Sigmoid colon (tissue), 7 donors: ENCODE measurements around the gene CSF2. TPM values are rescaled to one million over a fixed set of nuclear protein-coding genes. Genes with fewer than 3 reads are reported as not detected.

Experiments
- DNase-seq: peaks from one replicate; pipeline ENCODE4 v3.0.0-alpha.2; 2019
- H3K27ac ChIP-seq, 4 donors: fragments of 200-600 bp; sonication (generic); one replicate each; pipeline ENCODE4 v1.5.1; 2016 to 2019; ENCODE audit warnings: mild to moderate bottlenecking in 1 of 4
- H3K27me3 ChIP-seq, 3 donors: fragments of 200-600 bp; sonication (generic); one replicate each; pipeline ENCODE4 v1.5.1; 2019; ENCODE audit warnings: mild to moderate bottlenecking in 1 of 3
- H3K36me3 ChIP-seq, 4 donors: fragments of 200-600 bp; sonication (generic); one replicate each; pipeline ENCODE4 v1.5.1; 2016 to 2019
- H3K4me1 ChIP-seq, 4 donors: fragments of 200-600 bp; sonication (generic); one replicate each; pipeline ENCODE4 v1.5.1; 2017 to 2019
- H3K4me3 ChIP-seq, 4 donors: fragments of 200-600 bp; sonication (generic); one replicate each; pipeline ENCODE4 v1.5.1; 2017 to 2019; ENCODE audit warnings: mild to moderate bottlenecking in 2 of 4, moderate library complexity in 1 of 4
- H3K9me3 ChIP-seq, 4 donors: fragments of 200-600 bp in 3 of 4; sonication (generic) in 3 of 4; one replicate each; pipeline versions ENCODE4 v1.5.1 to v1.6.1; 2013 to 2019
- EP300 ChIP-seq, 4 donors: sonication (generic); formaldehyde crosslinking; IDR thresholded peaks; one replicate each; pipeline ENCODE4 v1.6.1; 2017; ENCODE audit warnings: antibody characterized with exemption in 4 of 4
- POLR2A ChIP-seq, 2 donors: fragments of 450-650 bp; IDR thresholded peaks; one replicate each; pipeline ENCODE4 v1.6.1; 2016; ENCODE audit warnings: antibody characterized with exemption in 2 of 2, mild to moderate bottlenecking in 2 of 2, moderate library complexity in 2 of 2
- POLR2AphosphoS5 ChIP-seq, 4 donors: sonication (generic); formaldehyde crosslinking; IDR thresholded peaks; one replicate each; pipeline ENCODE4 v1.6.1; 2017; ENCODE audit warnings: antibody characterized with exemption in 4 of 4
- WGBS, 2 donors: extraction: QIAGEN DNeasy Blood & Tissue Kit; methylation state at CpG; one replicate each; pipeline ENCODE4 v1.1.7; 2013; 5-methylcytosine and 5-hydroxymethylcytosine counted together
- intact Hi-C: fragments of 100-400 bp; cut with DNase I; formaldehyde crosslinking; loops from one replicate; pipeline ENCODE4 v1.15.1; 2023
- polyA plus RNA-seq, 3 donors: library from polyadenylated mRNA; stranded (reverse); fragments of 200-250 nt; gene quantifications; one replicate each; pipeline ENCODE4 v1.2.3, GENCODE V29; 2013
- total RNA-seq, 4 donors: library from RNA; depleted of rRNA; stranded (reverse); fragments of >200 nt; gene quantifications; one replicate each; pipeline ENCODE4 v1.1.0, GENCODE V29; 2016
- TF ChIP-seq, protein P1 (sequence below), 4 experiments: fragments of 450-650 bp in 3 of 4; fragments of 200-600 bp in 1 of 4; IDR thresholded peaks; one replicate each; pipeline ENCODE4 v1.5.1; 2016 to 2019; ENCODE audit warnings: antibody characterized with exemption in 4 of 4, mild to moderate bottlenecking in 3 of 4, moderate library complexity in 2 of 4
- donor health status: healthy with polysubstance abuse.
- donor health status: Bipolar disorder and iron deficiency.
- donor health status: healthy.

CSF2 gene
- total and polyA plus RNA-seq, 7 donors, result 1.1 TPM; not detected in 6

DNA sequence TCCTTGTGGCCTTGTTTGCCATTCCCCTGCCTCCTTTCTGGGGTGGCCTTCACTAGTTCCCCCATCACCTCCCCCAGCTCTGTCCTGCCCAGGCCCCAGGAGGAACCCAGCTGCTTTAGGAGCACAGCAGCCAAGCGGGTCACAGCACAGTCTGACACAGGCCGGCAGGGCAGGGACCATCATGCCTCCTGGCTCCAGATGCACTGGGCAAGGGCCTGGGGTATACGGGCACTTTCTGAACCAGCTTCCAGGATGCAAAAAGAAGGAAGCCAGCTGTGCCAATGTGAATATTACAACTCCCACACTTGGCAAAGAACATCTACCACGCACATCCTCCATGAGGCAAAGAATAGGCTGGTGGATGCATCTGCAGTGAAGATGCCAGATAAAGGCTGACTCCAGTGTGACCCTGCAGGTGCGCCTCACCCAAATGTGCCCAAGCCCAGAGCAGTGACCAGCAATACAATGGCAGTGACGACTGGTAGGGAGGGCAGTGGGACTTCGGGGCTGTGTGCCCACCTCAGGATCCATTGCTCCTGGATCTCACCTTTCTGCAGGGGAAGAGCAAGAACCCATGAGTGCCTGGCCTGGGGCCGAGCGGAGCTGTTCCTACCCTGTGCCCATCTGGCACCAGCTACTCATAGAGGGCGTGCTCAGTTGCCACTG lies 19.4 kb upstream of the CSF2 start:
- H3K9me3 ChIP-seq, result no peaks in the 10 kb centered on the region
- no peak overlapping the region for H3K27ac ChIP-seq
- TF ChIP-seq POLR2AphosphoS5 (IDR thresholded peaks at IDR 0.05) (no peak), EP300 (IDR thresholded peaks at IDR 0.05) (no peak), POLR2A (IDR thresholded peaks at IDR 0.05) (no peak)
- TF ChIP-seq, protein P1, sequence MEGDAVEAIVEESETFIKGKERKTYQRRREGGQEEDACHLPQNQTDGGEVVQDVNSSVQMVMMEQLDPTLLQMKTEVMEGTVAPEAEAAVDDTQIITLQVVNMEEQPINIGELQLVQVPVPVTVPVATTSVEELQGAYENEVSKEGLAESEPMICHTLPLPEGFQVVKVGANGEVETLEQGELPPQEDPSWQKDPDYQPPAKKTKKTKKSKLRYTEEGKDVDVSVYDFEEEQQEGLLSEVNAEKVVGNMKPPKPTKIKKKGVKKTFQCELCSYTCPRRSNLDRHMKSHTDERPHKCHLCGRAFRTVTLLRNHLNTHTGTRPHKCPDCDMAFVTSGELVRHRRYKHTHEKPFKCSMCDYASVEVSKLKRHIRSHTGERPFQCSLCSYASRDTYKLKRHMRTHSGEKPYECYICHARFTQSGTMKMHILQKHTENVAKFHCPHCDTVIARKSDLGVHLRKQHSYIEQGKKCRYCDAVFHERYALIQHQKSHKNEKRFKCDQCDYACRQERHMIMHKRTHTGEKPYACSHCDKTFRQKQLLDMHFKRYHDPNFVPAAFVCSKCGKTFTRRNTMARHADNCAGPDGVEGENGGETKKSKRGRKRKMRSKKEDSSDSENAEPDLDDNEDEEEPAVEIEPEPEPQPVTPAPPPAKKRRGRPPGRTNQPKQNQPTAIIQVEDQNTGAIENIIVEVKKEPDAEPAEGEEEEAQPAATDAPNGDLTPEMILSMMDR (IDR thresholded peaks at IDR 0.05), result no peak
- H3K36me3 ChIP-seq, result no peaks in the 10 kb centered on the region
- no peak for DNase-seq
- H3K27me3 ChIP-seq, result no peaks in the 10 kb centered on the region
- 89% methylated on average over 10 of the region's 10 CpGs for WGBS, 2 donors
- no peak overlapping the region for H3K4me3 ChIP-seq
- H3K4me1 ChIP-seq, result no peaks in the 10 kb centered on the region
- intact Hi-C loops, result no loop called here

DNA sequence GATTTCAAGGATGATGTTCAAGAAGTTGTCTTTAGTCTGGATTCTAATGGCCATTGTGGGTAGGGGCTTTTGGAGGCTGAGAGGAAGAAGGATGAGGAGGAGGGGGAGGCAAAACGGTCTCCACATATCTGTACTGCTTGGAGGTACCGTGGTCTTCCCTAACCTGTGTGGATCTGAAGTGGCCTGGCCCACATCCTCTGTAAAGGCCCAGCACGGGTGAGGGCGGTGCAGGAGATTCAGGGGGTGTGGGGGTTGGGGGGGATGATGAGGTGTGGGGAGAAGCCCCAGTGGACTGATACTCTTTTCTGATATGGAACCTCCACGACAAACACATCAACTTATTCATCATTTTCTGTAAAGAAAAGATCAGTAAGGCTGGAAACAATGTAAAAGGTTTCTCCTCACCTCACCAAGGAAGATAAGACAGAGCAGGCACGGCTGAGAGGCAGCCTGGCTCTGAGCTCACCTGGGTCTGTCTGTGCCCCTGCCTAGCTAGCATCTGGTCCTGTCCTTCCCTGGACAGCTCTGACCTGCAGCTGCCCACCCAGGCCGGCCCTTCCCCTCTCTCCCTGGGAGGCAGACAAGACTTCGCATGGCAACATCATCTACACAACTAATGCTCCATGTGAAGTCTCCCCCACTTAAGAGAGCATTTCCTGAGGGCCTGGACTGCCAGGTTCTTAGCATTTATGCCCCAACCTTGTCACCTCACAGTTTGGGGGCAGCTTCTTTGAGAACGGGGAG lies 18.7 kb upstream of the CSF2 start:
- H3K4me1 ChIP-seq, result no peaks in the 10 kb centered on the region
- H3K36me3 ChIP-seq, result no peaks in the 10 kb centered on the region
- no peaks in the 10 kb centered on the region for H3K9me3 ChIP-seq
- no peak overlapping the region for H3K4me3 ChIP-seq
- intact Hi-C loops, result no loop called here
- H3K27me3 ChIP-seq, result no peaks in the 10 kb centered on the region
- DNase-seq, result peak; percentile 51
- TF ChIP-seq EP300 (IDR thresholded peaks at IDR 0.05) (no peak), POLR2AphosphoS5 (IDR thresholded peaks at IDR 0.05) (no peak), POLR2A (IDR thresholded peaks at IDR 0.05) (no peak)
- TF ChIP-seq, protein P1 (IDR thresholded peaks at IDR 0.05), result no peak
- H3K27ac ChIP-seq, result no peak overlapping the region
- 72 to 77% methylated on average over 9 of the region's 9 CpGs for WGBS, 2 donors

DNA sequence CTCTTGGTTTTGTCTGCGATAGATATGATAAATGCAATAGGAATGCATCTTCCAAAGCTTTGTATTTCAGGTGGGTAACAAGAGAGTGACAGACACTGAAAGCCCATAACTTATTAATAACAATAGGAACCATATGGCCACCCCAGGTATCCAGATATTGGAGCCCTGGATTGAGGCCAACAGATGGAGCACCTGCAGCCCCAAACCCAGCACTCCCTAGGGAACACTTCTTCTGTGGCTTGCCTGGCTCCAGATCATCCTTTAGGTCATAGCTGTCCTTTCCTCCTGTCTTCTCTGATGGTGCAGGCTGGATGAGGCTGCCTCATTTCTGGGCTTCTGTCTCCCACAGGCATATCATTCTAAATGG lies 18.2 kb upstream of the CSF2 start:
- Histone ChIP-seq H3K4me1 (no peaks in the 10 kb centered on the region), H3K27ac (no peak overlapping the region), H3K36me3 (no peaks in the 10 kb centered on the region), H3K9me3 (no peaks in the 10 kb centered on the region), H3K4me3 (no peak overlapping the region), H3K27me3 (no peaks in the 10 kb centered on the region)
- DNase-seq, result no peak
- WGBS, 2 donors, result 99 to 100% methylated on average over 1 of the region's 1 CpG
- intact Hi-C loops, result no loop called here
- TF ChIP-seq POLR2A (IDR thresholded peaks at IDR 0.05), result no peak
- no peak for TF ChIP-seq POLR2AphosphoS5 (IDR thresholded peaks at IDR 0.05)
- TF ChIP-seq, protein P1 (IDR thresholded peaks at IDR 0.05), result no peak
- TF ChIP-seq EP300 (IDR thresholded peaks at IDR 0.05), result no peak

DNA sequence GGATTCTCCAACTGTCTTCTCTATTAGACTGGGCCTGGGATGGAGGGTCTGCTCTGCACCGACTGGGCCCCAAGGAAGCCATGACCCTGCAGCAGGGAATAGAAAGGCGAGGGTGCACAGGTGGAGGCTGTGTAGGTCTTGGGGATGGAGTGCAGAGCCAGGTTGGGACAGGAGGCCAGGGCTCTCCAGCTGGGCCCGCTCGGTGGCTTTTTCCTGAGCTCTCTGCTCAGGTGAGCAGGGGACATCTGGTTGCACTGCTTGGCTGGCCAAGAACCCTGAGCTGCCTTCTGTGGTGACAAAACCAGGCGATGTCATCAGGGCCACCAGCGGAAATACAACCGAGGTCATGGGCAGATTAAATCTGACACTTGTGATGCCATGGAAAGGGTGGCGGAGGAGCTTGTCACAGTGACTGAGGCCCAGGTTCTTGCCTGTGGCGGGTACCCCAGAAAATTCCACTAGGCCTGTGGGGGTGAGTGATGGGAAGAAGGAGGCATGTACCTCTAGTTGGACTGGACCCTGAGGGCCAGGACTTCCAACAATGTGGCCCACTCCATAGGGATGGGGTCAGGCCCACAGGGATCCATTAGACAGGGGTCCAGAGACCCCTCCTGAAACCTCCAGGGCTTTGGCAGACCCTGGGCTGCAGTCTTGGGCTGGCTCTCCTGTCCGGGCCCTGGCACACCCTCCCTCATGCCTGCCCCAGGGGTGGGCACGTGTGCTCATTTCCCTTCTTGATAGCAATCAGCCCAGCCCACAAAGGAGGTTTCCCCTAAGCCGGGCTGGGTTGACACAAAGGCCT lies 17.6 kb upstream of the CSF2 start:
- 75 to 78% methylated on average over 12 of the region's 12 CpGs for WGBS, 2 donors
- no peak overlapping the region for H3K27ac ChIP-seq
- TF ChIP-seq POLR2A (IDR thresholded peaks at IDR 0.05), result no peak
- TF ChIP-seq, protein P1 (IDR thresholded peaks at IDR 0.05), result no peak
- no peak for TF ChIP-seq POLR2AphosphoS5 (IDR thresholded peaks at IDR 0.05)
- TF ChIP-seq EP300 (IDR thresholded peaks at IDR 0.05), result no peak
- intact Hi-C loops, result no loop called here
- no peaks in the 10 kb centered on the region for H3K27me3 ChIP-seq
- no peaks in the 10 kb centered on the region for H3K9me3 ChIP-seq
- no peak overlapping the region for H3K4me3 ChIP-seq
- no peaks in the 10 kb centered on the region for H3K36me3 ChIP-seq
- no peaks in the 10 kb centered on the region for H3K4me1 ChIP-seq
- DNase-seq, result peak; percentile 61
